ENCODE results near the gene GMDS.

Gene GMDS

GRCh38 chr6:1820714-1821113, 424.7 kb downstream of the GMDS start:
- no peak for TF ChIP-seq CTCF (IDR thresholded peaks at IDR 0.05)
- H3K27ac ChIP-seq = peak overlapping the region; percentile 74 to 82

GRCh38 chr6:1820165-1820564, 425.2 kb downstream of the GMDS start:
- peak overlapping the region; percentile 74 to 82 for H3K27ac ChIP-seq
- no peak for TF ChIP-seq CTCF (IDR thresholded peaks at IDR 0.05)
- H3K4me1 ChIP-seq = peaks cover 0 to 49% (median 19%) of the 10 kb centered on the region in 4 donors
- no peak overlapping the region for H3K4me3 ChIP-seq
- no peaks in the 10 kb centered on the region for H3K36me3 ChIP-seq
- no peaks in the 10 kb centered on the region for H3K9me3 ChIP-seq
- H3K27me3 ChIP-seq = no peaks in the 10 kb centered on the region
- no peak for DNase-seq
- intact Hi-C loops (cut with DNase I; ENCODE audit: low total_unique reads) = no loop called here

More at GRCh38 chr6:1820714-1821113, 424.7 kb downstream of the GMDS start:
- Histone ChIP-seq H3K9me3 (no peaks in the 10 kb centered on the region), H3K4me1 (peaks cover 0 to 49% (median 19%) of the 10 kb centered on the region in 4 donors), H3K36me3 (no peaks in the 10 kb centered on the region), H3K27me3 (no peaks in the 10 kb centered on the region), H3K4me3 (peak overlapping the region; percentile 38 to 39)
- intact Hi-C loops (cut with DNase I; ENCODE audit: low total_unique reads) = no loop called here
- DNase-seq = no peak

- DNase-seq = no peak
- Histone ChIP-seq H3K27me3 (no peaks in the 10 kb centered on the region), H3K27ac (no peak overlapping the region), H3K9me3 (no peaks in the 10 kb centered on the region), H3K36me3 (no peaks in the 10 kb centered on the region), H3K4me3 (no peak overlapping the region), H3K4me1 (peaks cover 0 to 49% (median 19%) of the 10 kb centered on the region in 4 donors)
- intact Hi-C loops (cut with DNase I; ENCODE audit: low total_unique reads) = no loop called here
- TF ChIP-seq CTCF (IDR thresholded peaks at IDR 0.05) = no peak
These were observed 426.4 kb downstream of the GMDS start for GRCh38 chr6:1819007-1819406.

GRCh38 chr6:1817033-1817761, 428.2 kb downstream of the GMDS start:
- no peaks in the 10 kb centered on the region for H3K9me3 ChIP-seq
- H3K27ac ChIP-seq = peak overlapping the region in 1 of 2 donors; percentile 38
- no peak for DNase-seq
- H3K36me3 ChIP-seq = no peaks in the 10 kb centered on the region
- H3K4me3 ChIP-seq = no peak overlapping the region
- intact Hi-C loops (cut with DNase I; ENCODE audit: low total_unique reads) = no loop called here
- H3K27me3 ChIP-seq = no peaks in the 10 kb centered on the region
- H3K4me1 ChIP-seq = peaks cover 0 to 46% (median 19%) of the 10 kb centered on the region in 4 donors
- TF ChIP-seq CTCF (IDR thresholded peaks at IDR 0.05) = no peak

GRCh38 chr6:1815827-1816452, 429.5 kb downstream of the GMDS start:
- H3K36me3 ChIP-seq = no peaks in the 10 kb centered on the region
- no peaks in the 10 kb centered on the region for H3K9me3 ChIP-seq
- intact Hi-C loops (cut with DNase I; ENCODE audit: low total_unique reads) = no loop called here
- peaks cover 0 to 35% (median 14%) of the 10 kb centered on the region in 4 donors for H3K4me1 ChIP-seq
- no peak for DNase-seq
- no peak for TF ChIP-seq CTCF (IDR thresholded peaks at IDR 0.05)
- H3K27me3 ChIP-seq = no peaks in the 10 kb centered on the region
- no peak overlapping the region for H3K27ac ChIP-seq
- H3K4me3 ChIP-seq = no peak overlapping the region

Measured in tibial artery (tissue), 4 donors.